LNCaP clone FGC (cell line): ENCODE results near the gene KRTAP9-6.

Experiments
- DNase-seq: peaks from one replicate; pipeline ENCODE4 v3.0.0-alpha.2; 2011; ENCODE audit warnings: low read depth
- H3K4me3 ChIP-seq: 2 replicates; pipeline ENCODE4 v1.5.1; 2011; ENCODE audit warnings: mild to moderate bottlenecking, low read depth, low read length, control low read depth
- CTCF ChIP-seq: IDR thresholded peaks from 2 replicates; pipeline ENCODE4 v1.5.1; 2012; ENCODE audit warnings: mild to moderate bottlenecking; ENCODE audit not compliant: control insufficient read depth, insufficient read depth; ENCODE audit errors: extremely low read depth

The KRTAP9-6 gene

GRCh38 chr17:41302981-41303380 lies 37.8 kb downstream of the KRTAP9-6 start:
- no peak for TF ChIP-seq CTCF
- no peak for DNase-seq
- no peak overlapping the region for H3K4me3 ChIP-seq

GRCh38 chr17:41304091-41304490 lies 38.9 kb downstream of the KRTAP9-6 start:
- no peak for DNase-seq
- TF ChIP-seq CTCF, result no peak
- no peak overlapping the region for H3K4me3 ChIP-seq

- TF ChIP-seq CTCF, result no peak
- no peak overlapping the region for H3K4me3 ChIP-seq
- DNase-seq, result no peak
Measured at GRCh38 chr17:41307647-41308046, 42.5 kb downstream of the KRTAP9-6 start.

- no peak for DNase-seq
- H3K4me3 ChIP-seq, result no peak overlapping the region
- no peak for TF ChIP-seq CTCF
Measured at GRCh38 chr17:41308251-41308917, 43.2 kb downstream of the KRTAP9-6 start.

- TF ChIP-seq CTCF, result no peak
- no peak for DNase-seq
- no peak within 1 kb of the TSS for H3K4me3 ChIP-seq
Measured at GRCh38 chr17:41308918-41309359, 43.8 kb downstream of the KRTAP9-6 start, which contains the start of gene KRTAP16-1. Gene KRTAP16-1, minus strand, starts transcription at chr17:41309309. Its CDS starts 56 bp downstream, at chr17:41309253.

GRCh38 chr17:41311111-41311510 lies 45.9 kb downstream of the KRTAP9-6 start:
- no peak overlapping the region for H3K4me3 ChIP-seq
- no peak for TF ChIP-seq CTCF
- DNase-seq, result no peak
